WERI-Rb-1 (cell line): ENCODE measurements around the gene G3BP1.

ENCODE experiments used
- DNase-seq: peaks from one replicate; pipeline ENCODE4 v3.0.0-alpha.2; 2020
- H3K27ac ChIP-seq: fragments of 250-450 bp; sonication (Bioruptor Pico); 2 replicates; pipeline ENCODE4 v1.5.1; 2020; ENCODE audit warnings: mild to moderate bottlenecking, moderate library complexity
- H3K27me3 ChIP-seq: fragments of 250-450 bp; sonication (Bioruptor Pico); 2 replicates; pipeline ENCODE4 v1.5.1; 2021; ENCODE audit warnings: mild to moderate bottlenecking, low read depth, moderate library complexity; ENCODE audit not compliant: insufficient read depth, severe bottlenecking
- H3K36me3 ChIP-seq: fragments of 250-450 bp; sonication (Bioruptor Pico); 2 replicates; pipeline ENCODE4 v1.5.1; 2020; ENCODE audit warnings: mild to moderate bottlenecking, moderate library complexity
- H3K4me3 ChIP-seq: 2 replicates; pipeline ENCODE4 v1.5.1; 2011; ENCODE audit warnings: low read depth, mild to moderate bottlenecking, control low read depth, low read length
- H3K9me3 ChIP-seq: fragments of 250-450 bp; sonication (Bioruptor Pico); 2 replicates; pipeline ENCODE4 v1.5.1; 2021; ENCODE audit warnings: mild to moderate bottlenecking, moderate library complexity; ENCODE audit not compliant: severe bottlenecking
- TF ChIP-seq, protein P1 (sequence below): IDR thresholded peaks from 2 replicates; pipeline ENCODE4 v1.5.1; 2011; ENCODE audit warnings: low read depth, mild to moderate bottlenecking, control low read depth, inconsistent platforms, low read length

Gene G3BP1

DNA sequence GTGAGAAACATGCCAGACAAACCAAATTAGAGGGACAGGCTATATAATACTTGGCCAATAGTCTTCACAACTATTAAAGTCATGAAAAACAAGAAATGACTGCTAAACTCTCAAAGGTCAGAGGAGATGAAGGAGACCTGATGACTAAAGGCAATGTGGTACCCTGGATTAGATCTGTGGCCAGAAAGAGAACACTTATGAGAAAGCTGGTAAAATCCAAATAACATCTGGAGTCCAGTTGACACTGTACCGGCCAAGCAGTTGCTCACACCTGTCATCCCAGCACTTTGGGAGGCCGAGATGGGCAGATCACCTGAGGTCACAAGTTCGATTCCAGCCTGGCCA, 37.7 kb upstream of the G3BP1 start:
- Histone ChIP-seq H3K9me3 (peaks cover 9% of the 10 kb centered on the region), H3K27me3 (no peaks in the 10 kb centered on the region), H3K4me3 (no peak overlapping the region), H3K36me3 (no peaks in the 10 kb centered on the region), H3K27ac (no peak overlapping the region)
- no peak for DNase-seq
- TF ChIP-seq, protein P1, sequence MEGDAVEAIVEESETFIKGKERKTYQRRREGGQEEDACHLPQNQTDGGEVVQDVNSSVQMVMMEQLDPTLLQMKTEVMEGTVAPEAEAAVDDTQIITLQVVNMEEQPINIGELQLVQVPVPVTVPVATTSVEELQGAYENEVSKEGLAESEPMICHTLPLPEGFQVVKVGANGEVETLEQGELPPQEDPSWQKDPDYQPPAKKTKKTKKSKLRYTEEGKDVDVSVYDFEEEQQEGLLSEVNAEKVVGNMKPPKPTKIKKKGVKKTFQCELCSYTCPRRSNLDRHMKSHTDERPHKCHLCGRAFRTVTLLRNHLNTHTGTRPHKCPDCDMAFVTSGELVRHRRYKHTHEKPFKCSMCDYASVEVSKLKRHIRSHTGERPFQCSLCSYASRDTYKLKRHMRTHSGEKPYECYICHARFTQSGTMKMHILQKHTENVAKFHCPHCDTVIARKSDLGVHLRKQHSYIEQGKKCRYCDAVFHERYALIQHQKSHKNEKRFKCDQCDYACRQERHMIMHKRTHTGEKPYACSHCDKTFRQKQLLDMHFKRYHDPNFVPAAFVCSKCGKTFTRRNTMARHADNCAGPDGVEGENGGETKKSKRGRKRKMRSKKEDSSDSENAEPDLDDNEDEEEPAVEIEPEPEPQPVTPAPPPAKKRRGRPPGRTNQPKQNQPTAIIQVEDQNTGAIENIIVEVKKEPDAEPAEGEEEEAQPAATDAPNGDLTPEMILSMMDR = no peak

DNA sequence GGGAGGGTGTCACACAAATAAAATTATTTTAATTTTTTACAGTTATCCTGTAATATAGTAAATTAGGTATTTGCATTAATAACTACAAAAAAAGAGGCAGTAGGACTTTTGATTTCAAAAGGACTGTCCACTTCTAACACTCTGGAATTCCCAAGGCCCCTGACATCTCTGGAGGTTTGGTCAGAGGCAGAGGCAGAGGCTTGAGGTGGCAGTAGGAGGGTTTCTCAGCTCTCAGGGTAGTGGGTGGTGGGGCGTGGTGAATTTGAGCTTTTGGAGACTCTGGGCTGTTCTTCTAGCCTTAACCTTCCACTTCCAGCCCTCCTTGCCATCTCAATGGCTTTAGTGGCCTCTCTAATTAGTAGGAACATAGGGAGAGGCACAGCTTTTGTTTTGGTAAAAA, 36.1 kb upstream of the G3BP1 start:
- no peaks in the 10 kb centered on the region for H3K36me3 ChIP-seq
- no peak for DNase-seq
- H3K27me3 ChIP-seq = no peaks in the 10 kb centered on the region
- no peak overlapping the region for H3K27ac ChIP-seq
- no peaks in the 10 kb centered on the region for H3K9me3 ChIP-seq
- TF ChIP-seq, protein P1 = no peak
- no peak overlapping the region for H3K4me3 ChIP-seq

DNA sequence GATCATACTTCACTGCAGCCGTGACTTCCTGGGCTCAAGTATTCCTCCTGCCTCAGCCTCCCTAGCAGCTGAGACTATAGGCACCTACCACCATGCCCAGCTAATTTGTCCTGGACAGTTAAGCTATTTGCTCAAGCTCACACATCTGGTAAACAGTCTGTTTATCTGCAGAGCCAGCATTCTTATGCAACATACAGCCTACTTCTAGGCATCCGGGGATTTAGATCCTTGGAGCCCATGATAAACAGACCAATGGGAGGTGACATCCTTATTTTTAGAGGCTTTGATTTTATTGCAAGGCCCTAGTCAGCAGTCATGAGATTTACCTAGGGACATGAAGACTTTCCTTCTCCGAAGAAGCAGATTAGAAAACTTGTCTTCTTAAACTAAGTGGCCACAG, 34.3 kb upstream of the G3BP1 start:
- no peak for DNase-seq
- no peaks in the 10 kb centered on the region for H3K9me3 ChIP-seq
- TF ChIP-seq, protein P1 = no peak
- no peak overlapping the region for H3K4me3 ChIP-seq
- peaks cover 2% of the 10 kb centered on the region; the same call in 1 of the 2 replicates for H3K36me3 ChIP-seq
- H3K27me3 ChIP-seq = no peaks in the 10 kb centered on the region
- H3K27ac ChIP-seq = no peak overlapping the region

DNA sequence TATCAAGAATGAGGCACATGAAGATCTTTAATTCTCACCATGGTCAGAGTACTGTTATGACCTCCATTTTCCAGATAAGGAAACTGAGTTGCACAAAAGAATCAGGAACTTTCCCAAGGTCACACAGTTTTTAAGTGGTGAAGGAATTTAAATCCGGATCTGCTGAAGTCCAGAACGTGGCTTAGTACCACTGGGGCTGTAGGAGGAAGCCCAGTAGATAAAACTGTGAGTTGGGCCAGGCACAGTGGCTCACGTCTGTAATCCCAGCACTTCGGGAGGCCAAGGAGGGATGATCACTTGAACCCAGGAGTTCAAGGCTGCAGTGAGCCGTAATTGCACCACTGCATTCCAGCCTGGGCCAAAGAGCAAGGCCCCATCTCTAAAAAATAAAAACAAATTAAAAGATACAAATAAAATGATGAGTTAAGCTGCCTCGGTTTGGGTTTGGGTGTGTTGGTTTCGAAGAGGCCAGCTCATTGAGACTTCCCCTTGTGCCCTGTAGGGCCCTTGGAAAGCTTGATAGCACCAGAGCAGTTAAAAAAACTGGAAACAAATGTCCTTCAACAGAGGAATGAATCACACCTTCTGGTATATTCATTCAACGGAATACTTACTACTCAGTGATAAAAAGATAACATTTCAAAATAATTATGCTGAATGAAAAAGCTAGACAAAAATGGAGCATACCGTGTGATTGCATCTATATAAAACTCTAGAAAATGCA, 33.5 kb upstream of the G3BP1 start:
- Histone ChIP-seq H3K36me3 (peaks cover 4% of the 10 kb centered on the region; the same call in 1 of the 2 replicates), H3K9me3 (no peaks in the 10 kb centered on the region), H3K27me3 (no peaks in the 10 kb centered on the region), H3K4me3 (no peak overlapping the region), H3K27ac (no peak overlapping the region)
- TF ChIP-seq, protein P1 = no peak
- DNase-seq = no peak

DNA sequence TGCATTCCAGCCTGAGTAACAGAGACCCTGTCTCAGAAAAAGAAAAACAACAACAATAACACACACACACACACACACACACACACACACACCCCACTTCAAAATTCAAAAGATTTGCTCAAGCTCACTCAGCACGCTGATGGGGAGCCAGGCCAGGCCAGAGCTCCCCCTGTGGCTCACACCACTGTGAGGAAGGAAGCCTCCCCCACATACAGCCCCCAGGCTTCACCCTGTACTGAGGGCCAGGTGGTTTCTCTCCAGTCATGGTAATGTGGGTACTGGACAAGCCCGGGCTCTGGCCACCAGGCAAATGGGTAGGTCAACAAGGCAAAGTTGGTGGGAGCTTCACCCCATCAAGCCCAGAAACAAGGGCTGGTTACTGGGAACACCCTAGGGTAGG, 32.4 kb upstream of the G3BP1 start:
- Histone ChIP-seq H3K27me3 (no peaks in the 10 kb centered on the region), H3K4me3 (no peak overlapping the region), H3K27ac (no peak overlapping the region), H3K9me3 (no peaks in the 10 kb centered on the region), H3K36me3 (peaks cover 4% of the 10 kb centered on the region; the same call in 1 of the 2 replicates)
- TF ChIP-seq, protein P1 = no peak
- DNase-seq = no peak

- H3K4me3 ChIP-seq = no peak overlapping the region
- H3K9me3 ChIP-seq = no peaks in the 10 kb centered on the region
- no peak overlapping the region for H3K27ac ChIP-seq
- no peaks in the 10 kb centered on the region for H3K27me3 ChIP-seq
- H3K36me3 ChIP-seq = peaks cover 4% of the 10 kb centered on the region; the same call in 1 of the 2 replicates
- TF ChIP-seq, protein P1 = no peak
- no peak for DNase-seq
Measured at GRCh38 chr5:151739939-151740335, 31.8 kb upstream of the G3BP1 start.
